Measurements from ENCODE around the gene ROBO2. TPM values are rescaled to one million over a fixed set of nuclear protein-coding genes. Genes with fewer than 3 reads are reported as not detected.

ROBO2 gene
- total RNA-seq, 1 donor from 2014 or later, result 8.9 TPM

DNA sequence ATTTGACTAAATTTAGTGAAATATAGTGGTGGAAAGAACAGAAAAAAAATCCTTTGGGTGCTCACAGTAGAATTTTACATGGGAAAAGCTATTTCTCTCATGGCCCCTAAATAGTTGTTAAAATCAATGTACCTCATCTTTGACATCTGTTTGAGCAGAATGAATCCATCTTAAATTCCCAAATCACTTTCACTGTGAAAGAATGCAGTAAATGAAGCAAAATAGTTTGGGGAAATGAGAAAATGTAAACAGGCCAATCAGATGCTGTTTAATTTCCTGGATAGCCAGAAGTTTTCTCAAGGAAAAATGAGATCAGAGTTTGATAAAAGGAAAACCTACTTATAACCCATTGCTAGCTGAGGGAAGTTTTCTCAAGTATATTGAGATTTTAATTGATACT lies 406.9 kb downstream of the ROBO2 start:
- Histone ChIP-seq H3K27ac (ENCODE audit: low read depth, low read length) (no peak overlapping the region), H3K27me3 (ENCODE audit: control insufficient read depth in 3 of 3, insufficient read depth in 3 of 3, low read length in 3 of 3) (no peaks in the 10 kb centered on the region), H3K36me3 (ENCODE audit: control insufficient read depth in 3 of 3, insufficient read depth in 3 of 3, low read length in 3 of 3) (no peaks in the 10 kb centered on the region), H3K9ac (ENCODE audit: low read depth in 1 of 3, low read length in 3 of 3) (no peak overlapping the region), H3K9me3 (ENCODE audit: control insufficient read depth in 3 of 3, low read length in 3 of 3) (no peaks in the 10 kb centered on the region), H3K4me1 (ENCODE audit: control insufficient read depth in 3 of 3, insufficient read depth in 3 of 3, low read length in 3 of 3) (no peaks in the 10 kb centered on the region), H3K4me3 (ENCODE audit: low read length in 3 of 3) (no peak overlapping the region)

- H3K9ac ChIP-seq (ENCODE audit: low read depth in 1 of 3, low read length in 3 of 3), result no peak overlapping the region
Observed at GRCh38 chr3:77449459-77450350, 409.8 kb downstream of the ROBO2 start.

GRCh38 chr3:77456431-77456830 lies 416.5 kb downstream of the ROBO2 start:
- Histone ChIP-seq H3K4me3 (ENCODE audit: low read length in 3 of 3) (no peak overlapping the region), H3K9me3 (ENCODE audit: control insufficient read depth in 3 of 3, low read length in 3 of 3) (no peaks in the 10 kb centered on the region), H3K36me3 (ENCODE audit: control insufficient read depth in 3 of 3, insufficient read depth in 3 of 3, low read length in 3 of 3) (no peaks in the 10 kb centered on the region), H3K4me1 (ENCODE audit: control insufficient read depth in 3 of 3, insufficient read depth in 3 of 3, low read length in 3 of 3) (no peaks in the 10 kb centered on the region), H3K27ac (ENCODE audit: low read depth, low read length) (no peak overlapping the region), H3K9ac (ENCODE audit: low read depth in 1 of 3, low read length in 3 of 3) (no peak overlapping the region), H3K27me3 (ENCODE audit: control insufficient read depth in 3 of 3, insufficient read depth in 3 of 3, low read length in 3 of 3) (no peaks in the 10 kb centered on the region)

More at GRCh38 chr3:77449459-77450350, 409.8 kb downstream of the ROBO2 start:
- H3K27ac ChIP-seq (ENCODE audit: low read depth, low read length), result no peak overlapping the region
- H3K36me3 ChIP-seq (ENCODE audit: control insufficient read depth in 3 of 3, insufficient read depth in 3 of 3, low read length in 3 of 3), result no peaks in the 10 kb centered on the region
- H3K4me1 ChIP-seq (ENCODE audit: control insufficient read depth in 3 of 3, insufficient read depth in 3 of 3, low read length in 3 of 3), result no peaks in the 10 kb centered on the region
- no peaks in the 10 kb centered on the region for H3K9me3 ChIP-seq (ENCODE audit: control insufficient read depth in 3 of 3, low read length in 3 of 3)
- no peak overlapping the region for H3K4me3 ChIP-seq (ENCODE audit: low read length in 3 of 3)
- no peaks in the 10 kb centered on the region for H3K27me3 ChIP-seq (ENCODE audit: control insufficient read depth in 3 of 3, insufficient read depth in 3 of 3, low read length in 3 of 3)

GRCh38 chr3:77456906-77457305 lies 417.0 kb downstream of the ROBO2 start:
- no peaks in the 10 kb centered on the region for H3K27me3 ChIP-seq (ENCODE audit: control insufficient read depth in 3 of 3, insufficient read depth in 3 of 3, low read length in 3 of 3)
- H3K9ac ChIP-seq (ENCODE audit: low read depth in 1 of 3, low read length in 3 of 3), result no peak overlapping the region
- no peaks in the 10 kb centered on the region for H3K4me1 ChIP-seq (ENCODE audit: control insufficient read depth in 3 of 3, insufficient read depth in 3 of 3, low read length in 3 of 3)
- H3K4me3 ChIP-seq (ENCODE audit: low read length in 3 of 3), result no peak overlapping the region
- H3K36me3 ChIP-seq (ENCODE audit: control insufficient read depth in 3 of 3, insufficient read depth in 3 of 3, low read length in 3 of 3), result no peaks in the 10 kb centered on the region
- H3K9me3 ChIP-seq (ENCODE audit: control insufficient read depth in 3 of 3, low read length in 3 of 3), result no peaks in the 10 kb centered on the region
- H3K27ac ChIP-seq (ENCODE audit: low read depth, low read length), result no peak overlapping the region

- H3K36me3 ChIP-seq (ENCODE audit: control insufficient read depth in 3 of 3, insufficient read depth in 3 of 3, low read length in 3 of 3), result no peaks in the 10 kb centered on the region
- H3K4me1 ChIP-seq (ENCODE audit: control insufficient read depth in 3 of 3, insufficient read depth in 3 of 3, low read length in 3 of 3), result no peaks in the 10 kb centered on the region
- no peak overlapping the region for H3K9ac ChIP-seq (ENCODE audit: low read depth in 1 of 3, low read length in 3 of 3)
- H3K9me3 ChIP-seq (ENCODE audit: control insufficient read depth in 3 of 3, low read length in 3 of 3), result no peaks in the 10 kb centered on the region
- no peak overlapping the region for H3K27ac ChIP-seq (ENCODE audit: low read depth, low read length)
- H3K4me3 ChIP-seq (ENCODE audit: low read length in 3 of 3), result no peak overlapping the region
- H3K27me3 ChIP-seq (ENCODE audit: control insufficient read depth in 3 of 3, insufficient read depth in 3 of 3, low read length in 3 of 3), result no peaks in the 10 kb centered on the region
Observed at GRCh38 chr3:77459926-77460325, 420.0 kb downstream of the ROBO2 start.

- no peak overlapping the region for H3K9ac ChIP-seq (ENCODE audit: low read depth in 1 of 3, low read length in 3 of 3)
- no peaks in the 10 kb centered on the region for H3K27me3 ChIP-seq (ENCODE audit: control insufficient read depth in 3 of 3, insufficient read depth in 3 of 3, low read length in 3 of 3)
- H3K9me3 ChIP-seq (ENCODE audit: control insufficient read depth in 3 of 3, low read length in 3 of 3), result no peaks in the 10 kb centered on the region
- H3K4me3 ChIP-seq (ENCODE audit: low read length in 3 of 3), result no peak overlapping the region
- no peak overlapping the region for H3K27ac ChIP-seq (ENCODE audit: low read depth, low read length)
- no peaks in the 10 kb centered on the region for H3K36me3 ChIP-seq (ENCODE audit: control insufficient read depth in 3 of 3, insufficient read depth in 3 of 3, low read length in 3 of 3)
- H3K4me1 ChIP-seq (ENCODE audit: control insufficient read depth in 3 of 3, insufficient read depth in 3 of 3, low read length in 3 of 3), result no peaks in the 10 kb centered on the region
Observed at GRCh38 chr3:77460326-77460725, 420.4 kb downstream of the ROBO2 start.

GRCh38 chr3:77462951-77463350 lies 423.1 kb downstream of the ROBO2 start:
- Histone ChIP-seq H3K27ac (ENCODE audit: low read depth, low read length) (no peak overlapping the region), H3K36me3 (ENCODE audit: control insufficient read depth in 3 of 3, insufficient read depth in 3 of 3, low read length in 3 of 3) (no peaks in the 10 kb centered on the region), H3K4me3 (ENCODE audit: low read length in 3 of 3) (no peak overlapping the region), H3K9ac (ENCODE audit: low read depth in 1 of 3, low read length in 3 of 3) (no peak overlapping the region), H3K27me3 (ENCODE audit: control insufficient read depth in 3 of 3, insufficient read depth in 3 of 3, low read length in 3 of 3) (no peaks in the 10 kb centered on the region), H3K4me1 (ENCODE audit: control insufficient read depth in 3 of 3, insufficient read depth in 3 of 3, low read length in 3 of 3) (peaks cover 0 to under 1% (median 0%) of the 10 kb centered on the region in 3 donors), H3K9me3 (ENCODE audit: control insufficient read depth in 3 of 3, low read length in 3 of 3) (no peaks in the 10 kb centered on the region)

GRCh38 chr3:77464111-77464688 lies 424.3 kb downstream of the ROBO2 start:
- Histone ChIP-seq H3K27me3 (ENCODE audit: control insufficient read depth in 3 of 3, insufficient read depth in 3 of 3, low read length in 3 of 3) (no peaks in the 10 kb centered on the region), H3K9me3 (ENCODE audit: control insufficient read depth in 3 of 3, low read length in 3 of 3) (no peaks in the 10 kb centered on the region), H3K36me3 (ENCODE audit: control insufficient read depth in 3 of 3, insufficient read depth in 3 of 3, low read length in 3 of 3) (no peaks in the 10 kb centered on the region), H3K27ac (ENCODE audit: low read depth, low read length) (no peak overlapping the region), H3K4me1 (ENCODE audit: control insufficient read depth in 3 of 3, insufficient read depth in 3 of 3, low read length in 3 of 3) (peaks cover 0 to 9% (median 5%) of the 10 kb centered on the region in 3 donors), H3K4me3 (ENCODE audit: low read length in 3 of 3) (no peak overlapping the region), H3K9ac (ENCODE audit: low read depth in 1 of 3, low read length in 3 of 3) (no peak overlapping the region)

DNA sequence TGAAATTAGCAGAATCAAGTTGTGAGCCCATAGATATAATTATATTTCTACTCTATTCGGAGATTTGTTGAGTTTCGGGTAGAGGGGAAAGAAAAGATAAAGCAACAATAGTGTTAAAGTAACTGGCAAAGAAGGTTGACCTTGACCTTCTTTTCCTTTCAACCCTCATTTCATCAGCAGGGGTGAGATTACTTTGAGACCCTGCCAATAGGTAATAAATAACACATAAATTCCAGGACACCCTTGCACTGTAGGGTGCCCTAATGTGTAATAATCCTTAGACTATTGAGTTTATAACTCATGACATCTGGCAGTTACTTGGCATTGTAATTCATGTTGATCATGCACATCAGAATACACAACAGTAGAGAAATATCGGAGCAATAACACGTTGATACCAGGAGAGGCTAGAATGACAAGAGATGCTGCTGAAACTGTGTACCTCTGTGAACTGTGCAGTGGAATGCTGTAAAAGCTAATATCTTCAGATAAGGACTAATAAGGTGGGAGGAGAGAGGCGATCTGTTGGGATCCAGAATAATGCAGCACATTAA lies 426.7 kb downstream of the ROBO2 start:
- Histone ChIP-seq H3K9me3 (ENCODE audit: control insufficient read depth in 3 of 3, low read length in 3 of 3) (no peaks in the 10 kb centered on the region), H3K9ac (ENCODE audit: low read depth in 1 of 3, low read length in 3 of 3) (no peak overlapping the region), H3K4me1 (ENCODE audit: control insufficient read depth in 3 of 3, insufficient read depth in 3 of 3, low read length in 3 of 3) (peaks cover 0 to 9% (median 5%) of the 10 kb centered on the region in 3 donors), H3K4me3 (ENCODE audit: low read length in 3 of 3) (no peak overlapping the region), H3K36me3 (ENCODE audit: control insufficient read depth in 3 of 3, insufficient read depth in 3 of 3, low read length in 3 of 3) (no peaks in the 10 kb centered on the region), H3K27me3 (ENCODE audit: control insufficient read depth in 3 of 3, insufficient read depth in 3 of 3, low read length in 3 of 3) (no peaks in the 10 kb centered on the region), H3K27ac (ENCODE audit: low read depth, low read length) (no peak overlapping the region)

Data from skeletal muscle tissue (tissue), 4 donors.